ENCODE results near the gene MBD4. TPM values are rescaled to one million over a fixed set of nuclear protein-coding genes. Genes with fewer than 3 reads are reported as not detected.
A peak's percentile ranks its signal among the peaks of the same experiment; 100 is the strongest.
"Not testable (repeated sequence)": the region's sequence is repeated elsewhere in the genome, so short reads cannot be mapped to it uniquely, and the experiment has no call there.

MBD4 gene
- polyA plus RNA-seq, 1 donor (not counting 4 experiments of a cell fraction or from before 2014, with no cell fraction given), result 35.0 TPM

GRCh38 chr3:129481766-129482332 is 42.1 kb upstream of the MBD4 start:
- DNase-seq (ENCODE audit: low read depth, low spot score), result peak; percentile 35
- no peaks in the 10 kb centered on the region for H3K79me2 ChIP-seq (ENCODE audit: control insufficient read depth, insufficient read depth, low read length)
- no peak overlapping the region for H3K4me3 ChIP-seq (ENCODE audit: control insufficient read depth in 2 of 3, extremely low read depth in 1 of 3, insufficient read depth in 2 of 3, low read depth in 1 of 3, low read length in 3 of 3)
- dilution Hi-C loops (cut with MboI; ENCODE audit: extremely low pct_ligation_motif_present, low sequenced_read_pairs), result no loop called here
- no peaks in the 10 kb centered on the region for H3K9me1 ChIP-seq (ENCODE audit: control insufficient read depth, extremely low read depth, insufficient read depth, low read length)
- H3K9me3 ChIP-seq (ENCODE audit: control insufficient read depth, low read depth, low read length), result no peaks in the 10 kb centered on the region
- H3K27ac ChIP-seq (ENCODE audit: control insufficient read depth, insufficient read depth, low read length), result peak overlapping the region; percentile 31
- H3K36me3 ChIP-seq (ENCODE audit: control insufficient read depth in 2 of 2, extremely low read depth in 1 of 2, insufficient read depth in 2 of 2, low read length in 2 of 2), result peaks cover 6 to 14% of the 10 kb centered on the region in 2 experiments
- H4K20me1 ChIP-seq (ENCODE audit: control insufficient read depth, extremely low read depth, insufficient read depth, low read length), result no peaks in the 10 kb centered on the region
- H3K4me1 ChIP-seq (ENCODE audit: control insufficient read depth, extremely low read depth, insufficient read depth, low read length), result peaks cover 14% of the 10 kb centered on the region
- TF ChIP-seq EZH2 (IDR thresholded peaks at IDR 0.05; ENCODE audit: low read length) (no peak), CTCF (optimal IDR thresholded peaks at IDR 0.05 in 1 of 3, IDR thresholded peaks at IDR 0.05 in 1 of 3, conservative IDR thresholded peaks at IDR 0.05 in 1 of 3; ENCODE audit: extremely low read depth in 1 of 3, insufficient read depth in 2 of 3, low read length in 3 of 3) (no peak)
- peak overlapping the region; percentile 26 for H3K4me2 ChIP-seq (ENCODE audit: control insufficient read depth, extremely low read depth, insufficient read depth, low read depth, low read length)
- peak overlapping the region; percentile 49 for H3K9ac ChIP-seq (ENCODE audit: control insufficient read depth, extremely low read depth, insufficient read depth, low read length)
- FAIRE-seq, result peak; percentile 51
- peak overlapping the region; percentile 51 for H2AFZ ChIP-seq (ENCODE audit: control insufficient read depth, low read length)
- no peaks in the 10 kb centered on the region for H3K27me3 ChIP-seq (ENCODE audit: control insufficient read depth, extremely low read depth, insufficient read depth, low read length)

- peaks cover 6 to 18% of the 10 kb centered on the region in 2 experiments for H3K36me3 ChIP-seq (ENCODE audit: control insufficient read depth in 2 of 2, extremely low read depth in 1 of 2, insufficient read depth in 2 of 2, low read length in 2 of 2)
- FAIRE-seq, result peak; percentile 32
- not testable (repeated sequence) for H2AFZ ChIP-seq (ENCODE audit: control insufficient read depth, low read length)
Observed at GRCh38 chr3:129481225-129481765, 41.5 kb upstream of the MBD4 start.

More at GRCh38 chr3:129481225-129481765, 41.5 kb upstream of the MBD4 start:
- DNase-seq (ENCODE audit: low read depth, low spot score); dilution Hi-C loops (cut with MboI; ENCODE audit: extremely low pct_ligation_motif_present, low sequenced_read_pairs); H3K79me2 ChIP-seq (ENCODE audit: control insufficient read depth, insufficient read depth, low read length); H3K9me3 ChIP-seq (ENCODE audit: control insufficient read depth, low read depth, low read length); H4K20me1 ChIP-seq (ENCODE audit: control insufficient read depth, extremely low read depth, insufficient read depth, low read length); H3K9me1 ChIP-seq (ENCODE audit: control insufficient read depth, extremely low read depth, insufficient read depth, low read length); H3K27me3 ChIP-seq (ENCODE audit: control insufficient read depth, extremely low read depth, insufficient read depth, low read length); H3K4me3 ChIP-seq (ENCODE audit: control insufficient read depth in 2 of 3, extremely low read depth in 1 of 3, insufficient read depth in 2 of 3, low read depth in 1 of 3, low read length in 3 of 3): not testable (repeated sequence)
- Histone ChIP-seq H3K27ac (ENCODE audit: control insufficient read depth, insufficient read depth, low read length) (peak overlapping the region; percentile 24), H3K9ac (ENCODE audit: control insufficient read depth, extremely low read depth, insufficient read depth, low read length) (peak overlapping the region; percentile 49), H3K4me2 (ENCODE audit: control insufficient read depth, extremely low read depth, insufficient read depth, low read depth, low read length) (peak overlapping the region; percentile 26), H3K4me1 (ENCODE audit: control insufficient read depth, extremely low read depth, insufficient read depth, low read length) (peaks cover 14% of the 10 kb centered on the region)
